Erythroblast (primary cell): ENCODE results near the gene ITPR2.

ENCODE experiments used
- GATA1 ChIP-seq: IDR thresholded peaks from 2 replicates; pipeline ENCODE4 v1.6.1; 2011; ENCODE audit warnings: low read depth, mild to moderate bottlenecking, control low read depth, low read length, moderate library complexity
- POLR2A ChIP-seq: IDR thresholded peaks from 2 replicates; pipeline ENCODE4 v1.6.1; 2011; ENCODE audit warnings: mild to moderate bottlenecking, low read length

GRCh38 chr12:26826437-26826836, 6.6 kb downstream of the ITPR2 start:
- no peak for TF ChIP-seq POLR2A
- no peak for TF ChIP-seq GATA1
